HCT116 (cell line): Measurements from ENCODE around the gene TSPAN5. TPM values are rescaled to one million over a fixed set of nuclear protein-coding genes. Genes with fewer than 3 reads are reported as not detected.

Source experiments
- ATAC-seq: fragments of 200-7000 bp; cut with Tn5 transposase; 2 replicates; pipeline ENCODE4 v1.9.1; 2020; ENCODE audit warnings: mild to moderate bottlenecking, moderate library complexity
- BruUV-seq: library from RNA; stranded (reverse); fragments of 400-500 nt; replicated peaks from 2 replicates; lab custom pipeline; 2021; lab: Mats Ljungman, UMichigan
- CTCF ChIA-PET: fragments of 300-600 bp; sonication (Branson Sonifier 250); formaldehyde crosslinking; loops from one replicate; lab custom pipeline; 2021; ENCODE audit warnings: antibody characterized with exemption; lab: Charles Lee
- POLR2A ChIA-PET: fragments of 300-600, 350-600 bp; sonication (Branson Sonifier 250); formaldehyde crosslinking; loops from one replicate; lab custom pipeline; 2021; ENCODE audit warnings: antibody characterized with exemption; lab: Charles Lee
- RAD21 ChIA-PET, 2 experiments: fragments of 300-600 bp; sonication (Branson Sonifier 250); formaldehyde crosslinking; loops; one replicate each; lab custom pipeline; 2023; ENCODE audit warnings: low total read pairs in 2 of 2; ENCODE audit not compliant: uncharacterized antibody in 2 of 2, unreplicated experiment in 2 of 2, low non-redundant PET in 1 of 2; lab: Charles Lee
- DNase-seq: peaks from one replicate; pipeline ENCODE4 v3.0.0-alpha.2; 2010; ENCODE audit warnings: low read depth, low spot score
- H2AFZ ChIP-seq: fragments of 200-600 bp; shearing (Covaris generic), sonication (generic); 2 replicates; pipeline ENCODE4 v1.6.1; 2017; ENCODE audit warnings: low read depth, mixed run types, mixed read lengths, antibody characterized with exemption, low read length; ENCODE audit not compliant: poor library complexity, severe bottlenecking
- H3K27ac ChIP-seq: 2 replicates; pipeline ENCODE4 v1.5.1; 2012; ENCODE audit warnings: low read depth, low read length
- H3K27me3 ChIP-seq: fragments of 200-600 bp; sonication (generic); 2 replicates; pipeline ENCODE4 v1.6.1; 2016; ENCODE audit warnings: mixed run types, low read length, mixed read lengths; ENCODE audit not compliant: insufficient read depth
- H3K36me3 ChIP-seq, 2 experiments: fragments of 200-500 bp in 1 of 2; fragments of 200-600 bp in 1 of 2; sonication (Bioruptor generic) in 1 of 2; sonication (generic) in 1 of 2; 2 replicates each; pipeline versions ENCODE4 v1.5.1 to v1.6.1; 2014 to 2016; ENCODE audit warnings: low read length in 2 of 2, inconsistent platforms in 1 of 2, mixed read lengths in 1 of 2, mixed run types in 1 of 2; ENCODE audit not compliant: insufficient read depth in 2 of 2, control insufficient read depth in 1 of 2
- H3K4me1 ChIP-seq, 2 experiments: fragments of 200-600 bp in 1 of 2; sonication (generic) in 1 of 2; 2 replicates each; pipeline versions ENCODE4 v1.5.1 to v1.6.1; 2012 to 2017; ENCODE audit warnings: low read length in 2 of 2, inconsistent platforms in 1 of 2, mild to moderate bottlenecking in 1 of 2, mixed read lengths in 1 of 2, mixed run types in 1 of 2, moderate library complexity in 1 of 2; ENCODE audit not compliant: insufficient read depth in 2 of 2, control insufficient read depth in 1 of 2
- H3K4me2 ChIP-seq: fragments of 200-600 bp; sonication (generic); 2 replicates; pipeline ENCODE4 v1.6.1; 2017; ENCODE audit warnings: mixed run types, low read length, mixed read lengths
- H3K4me3 ChIP-seq, 2 experiments: fragments of 200-600 bp in 1 of 2; sonication (generic) in 1 of 2; replicated peaks in 1 of 2; 2 replicates each; pipeline ENCODE4 v1.5.1; 2011 to 2016; ENCODE audit warnings: low read length in 2 of 2, control low read depth in 1 of 2, low read depth in 1 of 2, mild to moderate bottlenecking in 1 of 2, mixed read lengths in 1 of 2, mixed run types in 1 of 2
- H3K79me2 ChIP-seq: fragments of 200-600 bp; sonication (generic); 2 replicates; pipeline ENCODE4 v1.6.1; 2017; ENCODE audit warnings: mild to moderate bottlenecking, mixed run types, low read length, moderate library complexity, mixed read lengths; ENCODE audit not compliant: insufficient read depth
- H3K9ac ChIP-seq: fragments of 200-600 bp; sonication (generic); 2 replicates; pipeline ENCODE4 v1.6.1; 2016; ENCODE audit warnings: low read length, mixed read lengths
- H3K9me2 ChIP-seq: fragments of 200-600 bp; sonication (generic), shearing (Covaris generic); 2 replicates; pipeline ENCODE4 v1.6.1; 2017; ENCODE audit warnings: mixed run types, mild to moderate bottlenecking, moderate library complexity; ENCODE audit not compliant: insufficient read depth
- H3K9me3 ChIP-seq, 2 experiments: fragments of 200-500 bp in 1 of 2; fragments of 200-600 bp in 1 of 2; sonication (Bioruptor generic) in 1 of 2; sonication (generic) in 1 of 2; 2 replicates each; pipeline ENCODE4 v1.6.1; 2014 to 2017; ENCODE audit warnings: low read length in 2 of 2, mixed read lengths in 2 of 2, inconsistent platforms in 1 of 2, low read depth in 1 of 2, mild to moderate bottlenecking in 1 of 2, mixed run types in 1 of 2, moderate library complexity in 1 of 2; ENCODE audit not compliant: control insufficient read depth in 1 of 2, insufficient read depth in 1 of 2
- H4K20me1 ChIP-seq: fragments of 200-600 bp; sonication (generic), shearing (Covaris generic); 2 replicates; pipeline ENCODE4 v1.6.1; 2017; ENCODE audit warnings: mixed run types, mild to moderate bottlenecking, moderate library complexity; ENCODE audit not compliant: insufficient read depth
- ATF3 ChIP-seq: IDR thresholded peaks from 2 replicates; pipeline ENCODE4 v1.6.1; 2012
- CEBPB ChIP-seq: IDR thresholded peaks from 2 replicates; pipeline ENCODE4 v1.6.1; 2012; ENCODE audit warnings: low read depth
- ELF1 ChIP-seq: IDR thresholded peaks from 2 replicates; pipeline ENCODE4 v1.6.1; 2012; ENCODE audit warnings: low read depth, borderline replicate concordance
- EZH2 ChIP-seq: fragments of 200-600 bp; sonication (generic); IDR thresholded peaks from 2 replicates; pipeline ENCODE4 v1.6.1; 2017; ENCODE audit warnings: antibody characterized with exemption, mixed run types
- EZH2phosphoT487 ChIP-seq: fragments of 200-600 bp; IDR thresholded peaks from 2 replicates; pipeline ENCODE4 v1.6.1; 2018; ENCODE audit warnings: antibody characterized with exemption, borderline replicate concordance
- FOSL1 ChIP-seq: IDR thresholded peaks from 2 replicates; pipeline ENCODE4 v1.6.1; 2012; ENCODE audit warnings: low read depth
- MAX ChIP-seq: IDR thresholded peaks from 2 replicates; pipeline ENCODE4 v1.6.1; 2012
- POLR2A ChIP-seq: IDR thresholded peaks from 2 replicates; pipeline ENCODE4 v1.7.0; 2011; ENCODE audit warnings: borderline replicate concordance; ENCODE audit not compliant: insufficient read depth, insufficient read length; ENCODE audit errors: extremely low read depth
- POLR2AphosphoS5 ChIP-seq: IDR thresholded peaks from 2 replicates; pipeline ENCODE4 v1.6.1; 2011; ENCODE audit warnings: mild to moderate bottlenecking, low read depth, low read length, moderate library complexity
- RAD21 ChIP-seq: IDR thresholded peaks from 2 replicates; pipeline ENCODE4 v1.6.1; 2012; ENCODE audit warnings: low read depth, mild to moderate bottlenecking
- REST ChIP-seq: IDR thresholded peaks from 2 replicates; pipeline ENCODE4 v1.6.1; 2012; ENCODE audit warnings: low read depth
- SIN3A ChIP-seq: IDR thresholded peaks from 2 replicates; pipeline ENCODE4 v1.6.1; 2012; ENCODE audit warnings: low read depth
- TCF7L2 ChIP-seq: IDR thresholded peaks from 2 replicates; pipeline ENCODE4 v1.7.0; 2011; ENCODE audit warnings: borderline replicate concordance, inconsistent platforms; ENCODE audit not compliant: insufficient read depth, insufficient read length; ENCODE audit errors: extremely low read depth
- ZNF274 ChIP-seq: fragments of 200-500 bp; sonication (Bioruptor generic); IDR thresholded peaks from 2 replicates; pipeline ENCODE4 v1.6.1; 2014; ENCODE audit warnings: mild to moderate bottlenecking, low read depth, low read length, inconsistent platforms
- intact Hi-C: fragments of 100-400 bp; cut with micrococcal nuclease; formaldehyde crosslinking; loops from 2 replicates; pipeline ENCODE4 v1.10.0; 2022
- total RNA-seq: library from RNA; stranded (reverse); gene quantifications from one replicate; pipeline ENCODE4 v1.2.1, GENCODE V29; 2021; ENCODE audit not compliant: unreplicated experiment

The TSPAN5 gene
- total RNA-seq, 1 experiment from 2014 or later: 56.8 TPM

GRCh38 chr4:98482503-98482846, 175.9 kb downstream of the TSPAN5 start:
- Histone ChIP-seq H2AFZ (no peak overlapping the region), H3K27ac (no peak overlapping the region), H3K9ac (no peak overlapping the region), H3K4me2 (peak overlapping the region; percentile 59), H4K20me1 (no peaks in the 10 kb centered on the region), H3K9me3 (no peaks in the 10 kb centered on the region), H3K27me3 (no peaks in the 10 kb centered on the region), H3K4me1 (peaks cover 3 to 59% of the 10 kb centered on the region in 2 experiments; a peak in 3 of 4 replicates), H3K36me3 (peaks cover 3 to 10% of the 10 kb centered on the region in 2 experiments; a peak in 1 of 4 replicates), H3K9me2 (no peaks in the 10 kb centered on the region), H3K4me3 (no peak overlapping the region), H3K79me2 (peaks cover 48% of the 10 kb centered on the region)
- ChIA-PET POLR2A (no interaction called here), CTCF (no interaction called here), RAD21 (no interaction called here)
- no peak for TF ChIP-seq REST
- TF ChIP-seq ATF3: no peak
- TF ChIP-seq EZH2: no peak
- TF ChIP-seq ZNF274: no peak
- TF ChIP-seq EZH2phosphoT487: no peak
- TF ChIP-seq FOSL1: no peak
- no peak for TF ChIP-seq MAX
- TF ChIP-seq ELF1: no peak
- no peak for TF ChIP-seq CEBPB
- no peak for TF ChIP-seq POLR2AphosphoS5
- no peak for TF ChIP-seq TCF7L2
- TF ChIP-seq SIN3A: no peak
- TF ChIP-seq RAD21: no peak
- TF ChIP-seq POLR2A: no peak
- intact Hi-C loops: no loop called here
- no TSS peak for BruUV-seq
- no peak for ATAC-seq
- DNase-seq: no peak
